HEK293 (cell line): ENCODE data around the gene HSD17B1.

Source experiments
- EGR2 ChIP-seq: fragments of 450-650 bp; formaldehyde crosslinking; IDR thresholded peaks from 2 replicates; pipeline ENCODE4 v1.5.1; 2016; ENCODE audit warnings: low read depth, missing biosample characterization, missing genetic modification characterization
- KLF7 ChIP-seq: fragments of 450-650 bp; formaldehyde crosslinking; IDR thresholded peaks from 2 replicates; pipeline ENCODE4 v1.5.1; 2016; ENCODE audit warnings: missing biosample characterization, missing genetic modification characterization, borderline replicate concordance
- PATZ1 ChIP-seq: fragments of 450-650 bp; formaldehyde crosslinking; IDR thresholded peaks from 2 replicates; pipeline ENCODE4 v1.5.1; 2016; ENCODE audit warnings: missing biosample characterization, missing genetic modification characterization
- ZBTB1 ChIP-seq: fragments of 450-650 bp; formaldehyde crosslinking; IDR thresholded peaks from 2 replicates; pipeline ENCODE4 v1.5.1; 2016; ENCODE audit warnings: missing biosample characterization, missing genetic modification characterization
- ZBTB6 ChIP-seq: fragments of 450-650 bp; formaldehyde crosslinking; IDR thresholded peaks from 2 replicates; pipeline ENCODE4 v1.5.1; 2017; ENCODE audit warnings: missing biosample characterization, missing genetic modification characterization
- ZBTB7A ChIP-seq: fragments of 450-650 bp; formaldehyde crosslinking; IDR thresholded peaks from 2 replicates; pipeline ENCODE4 v1.5.1; 2016; ENCODE audit warnings: low read depth, missing biosample characterization, missing genetic modification characterization
- ZEB2 ChIP-seq: fragments of 450-650 bp; formaldehyde crosslinking; IDR thresholded peaks from 2 replicates; pipeline ENCODE4 v1.5.1; 2016; ENCODE audit warnings: missing biosample characterization, missing genetic modification characterization
- ZFP69B ChIP-seq: fragments of 450-650 bp; formaldehyde crosslinking; IDR thresholded peaks from 2 replicates; pipeline ENCODE4 v1.5.1; 2016; ENCODE audit warnings: missing biosample characterization, missing genetic modification characterization
- ZIC2 ChIP-seq: fragments of 450-650 bp; formaldehyde crosslinking; IDR thresholded peaks from 2 replicates; pipeline ENCODE4 v1.5.1; 2016; ENCODE audit warnings: missing biosample characterization, missing genetic modification characterization
- ZNF132 ChIP-seq: fragments of 450-650 bp; formaldehyde crosslinking; IDR thresholded peaks from 2 replicates; pipeline ENCODE4 v1.5.1; 2017; ENCODE audit warnings: missing biosample characterization, missing genetic modification characterization, borderline replicate concordance
- ZNF16 ChIP-seq: fragments of 450-650 bp; formaldehyde crosslinking; IDR thresholded peaks from 2 replicates; pipeline ENCODE4 v1.5.1; 2016; ENCODE audit warnings: low read depth, missing biosample characterization, missing genetic modification characterization
- ZNF24 ChIP-seq: fragments of 450-650 bp; formaldehyde crosslinking; IDR thresholded peaks from 2 replicates; pipeline ENCODE4 v1.5.1; 2016; ENCODE audit warnings: missing biosample characterization, missing genetic modification characterization
- ZNF26 ChIP-seq: fragments of 450-650 bp; formaldehyde crosslinking; IDR thresholded peaks from 2 replicates; pipeline ENCODE4 v1.5.1; 2016; ENCODE audit warnings: missing biosample characterization, missing genetic modification characterization
- ZNF335 ChIP-seq: fragments of 450-650 bp; formaldehyde crosslinking; conservative IDR thresholded peaks from 2 replicates; pipeline ENCODE4 v1.5.1; 2016; ENCODE audit warnings: missing biosample characterization, missing genetic modification characterization
- ZNF37A ChIP-seq: fragments of 450-650 bp; IDR thresholded peaks from 2 replicates; pipeline ENCODE4 v1.5.1; 2018; ENCODE audit warnings: missing biosample characterization, missing genetic modification characterization
- ZNF426 ChIP-seq: fragments of 450-650 bp; formaldehyde crosslinking; IDR thresholded peaks from 2 replicates; pipeline ENCODE4 v1.5.1; 2017; ENCODE audit warnings: missing biosample characterization, missing genetic modification characterization, mild to moderate bottlenecking, inconsistent platforms, moderate library complexity
- ZNF518A ChIP-seq: fragments of 450-650 bp; formaldehyde crosslinking; conservative IDR thresholded peaks from 2 replicates; pipeline ENCODE4 v1.5.1; 2016; ENCODE audit warnings: low read depth, missing biosample characterization, missing genetic modification characterization
- ZNF561 ChIP-seq: fragments of 450-650 bp; IDR thresholded peaks from 2 replicates; pipeline ENCODE4 v1.5.1; 2018; ENCODE audit warnings: missing biosample characterization, missing genetic modification characterization, borderline replicate concordance
- ZNF571 ChIP-seq: fragments of 450-650 bp; formaldehyde crosslinking; IDR thresholded peaks from 2 replicates; pipeline ENCODE4 v1.5.0; 2017; ENCODE audit warnings: missing biosample characterization, missing genetic modification characterization
- ZNF580 ChIP-seq: fragments of 450-650 bp; formaldehyde crosslinking; IDR thresholded peaks from 2 replicates; pipeline ENCODE4 v1.5.1; 2016; ENCODE audit warnings: missing biosample characterization, missing genetic modification characterization
- ZNF600 ChIP-seq: fragments of 450-650 bp; formaldehyde crosslinking; IDR thresholded peaks from 2 replicates; pipeline ENCODE4 v1.5.1; 2016; ENCODE audit warnings: missing biosample characterization, missing genetic modification characterization
- ZNF610 ChIP-seq: fragments of 450-650 bp; formaldehyde crosslinking; IDR thresholded peaks from 2 replicates; pipeline ENCODE4 v1.5.1; 2016; ENCODE audit warnings: missing biosample characterization, missing genetic modification characterization, borderline replicate concordance
- ZNF629 ChIP-seq: fragments of 450-650 bp; formaldehyde crosslinking; IDR thresholded peaks from 2 replicates; pipeline ENCODE4 v1.5.1; 2017; ENCODE audit warnings: missing biosample characterization, missing genetic modification characterization
- ZNF639 ChIP-seq: fragments of 450-650 bp; formaldehyde crosslinking; IDR thresholded peaks from 2 replicates; pipeline ENCODE4 v1.5.1; 2016; ENCODE audit warnings: missing biosample characterization, missing genetic modification characterization
- ZNF704 ChIP-seq: fragments of 450-650 bp; formaldehyde crosslinking; IDR thresholded peaks from 2 replicates; pipeline ENCODE4 v1.5.1; 2016; ENCODE audit warnings: missing biosample characterization, missing genetic modification characterization
- ZNF785 ChIP-seq: fragments of 450-650 bp; formaldehyde crosslinking; IDR thresholded peaks from 2 replicates; pipeline ENCODE4 v1.5.1; 2016; ENCODE audit warnings: missing biosample characterization, missing genetic modification characterization

HSD17B1 gene

GRCh38 chr17:42518046-42518754 lies 34.5 kb upstream of the HSD17B1 start (continued):
- TF ChIP-seq ZEB2 (no peak; the same call in 1 of the 2 replicates), ZNF26 (tag by site-specific recombination) (no peak), ZIC2 (tag by site-specific recombination) (no peak), ZNF426 (no peak), ZNF580 (tag by site-specific recombination) (no peak), ZNF704 (tag by site-specific recombination) (no peak), ZNF37A (tag by site-specific recombination) (no peak), ZBTB7A (no peak), ZNF629 (peak; percentile 74), ZNF561 (no peak), ZNF518A (tag by site-specific recombination) (no peak), ZNF639 (tag by site-specific recombination) (no peak), ZNF600 (tag by site-specific recombination) (peak; percentile 82), ZNF132 (tag by site-specific recombination) (no peak), ZNF571 (tag by site-specific recombination) (no peak), EGR2 (tag by site-specific recombination) (no peak), KLF7 (tag by site-specific recombination) (no peak), PATZ1 (tag by site-specific recombination) (no peak), ZNF335 (tag by site-specific recombination) (0 out of 2 replicates have a peak, but pooled peaks have one; percentile 4), ZNF785 (no peak), ZFP69B (tag by site-specific recombination) (no peak), ZBTB6 (tag by site-specific recombination) (peak; percentile 99), ZBTB1 (tag by site-specific recombination) (no peak), ZNF610 (tag by site-specific recombination) (no peak), ZNF24 (tag by site-specific recombination) (peak; percentile 74), ZNF16 (tag by site-specific recombination) (no peak)
